Measurements from ENCODE around the gene RBM17. TPM values are rescaled to one million over a fixed set of nuclear protein-coding genes. Genes with fewer than 3 reads are reported as not detected.
A peak's percentile ranks its signal among the peaks of the same experiment; 100 is the strongest.

Gene RBM17
- total and polyA plus RNA-seq, 10 of the 15 experiments (the other 5 are each of a cell fraction or from before 2014, with no cell fraction given): 28.4 to 181 (median 83.9) TPM

- TF ChIP-seq MEF2B (IDR thresholded peaks at IDR 0.05; ENCODE audit: partially characterized antibody, poor library complexity, severe bottlenecking): peak; percentile 56
- TF ChIP-seq RBBP5 (conservative IDR thresholded peaks at IDR 0.05): no peak
- no peak for TF ChIP-seq RAD21 (IDR thresholded peaks at IDR 0.05; ENCODE audit: insufficient read depth, low read depth, low read length)
- peak; percentile 44; the same call in 1 of the 2 replicates for TF ChIP-seq MEF2A (IDR thresholded peaks at IDR 0.05; ENCODE audit: insufficient read depth, low read depth, low read length)
- TF ChIP-seq ZBTB11 (CRISPR knock-in tag; IDR thresholded peaks at IDR 0.05): no peak
- no peak for TF ChIP-seq SMAD5 (IDR thresholded peaks at IDR 0.05; ENCODE audit: low read depth)
- peak; percentile 64; the same call in 1 of the 2 replicates for TF ChIP-seq GABPA (IDR thresholded peaks at IDR 0.05; ENCODE audit: low read depth)
- TF ChIP-seq GATAD2B (conservative IDR thresholded peaks at IDR 0.05; ENCODE audit: low read depth): peak; percentile 51; the same call in 1 of the 2 replicates
- TF ChIP-seq MTA2 (IDR thresholded peaks at IDR 0.05; ENCODE audit: low read depth): no peak
- peak; percentile 52 for TF ChIP-seq SP1 (IDR thresholded peaks at IDR 0.05; ENCODE audit: low read depth, low read length)
- no peak for TF ChIP-seq RB1 (IDR thresholded peaks at IDR 0.05; ENCODE audit: borderline replicate concordance)
- no peak for TF ChIP-seq TBL1XR1 (IDR thresholded peaks at IDR 0.05; ENCODE audit: low read depth, low read length)
- TF ChIP-seq IRF4 (IDR thresholded peaks at IDR 0.05; ENCODE audit: low read depth, low read length): no peak
- peak; percentile 27; the same call in 1 of the 2 replicates for TF ChIP-seq HDGF (IDR thresholded peaks at IDR 0.05)
- peak; percentile 48; the same call in 1 of the 2 replicates for TF ChIP-seq ZNF24 (IDR thresholded peaks at IDR 0.05)
- no peak for TF ChIP-seq IKZF2 (IDR thresholded peaks at IDR 0.05)
- TF ChIP-seq YY1 (IDR thresholded peaks at IDR 0.05; ENCODE audit: low read depth, low read length): peak; percentile 73; the same call in 1 of the 2 replicates
- TF ChIP-seq HCFC1 (IDR thresholded peaks at IDR 0.05; ENCODE audit: low read length): peak; percentile 53; the same call in 1 of the 2 replicates
- TF ChIP-seq RFX5 (IDR thresholded peaks at IDR 0.05; ENCODE audit: low read depth, low read length): no peak
- TF ChIP-seq HDAC6 (IDR thresholded peaks at IDR 0.05; ENCODE audit: unreplicated experiment): peak; percentile 51
- 0 out of 2 replicates have a peak, but pooled peaks have one; percentile 40 for TF ChIP-seq RCOR1 (conservative IDR thresholded peaks at IDR 0.05; ENCODE audit: low read depth, low read length)
- no peak for TF ChIP-seq CBFB (IDR thresholded peaks at IDR 0.05; ENCODE audit: low read depth)
- TF ChIP-seq NKRF (conservative IDR thresholded peaks at IDR 0.05): peak; percentile 94
- peak in 1 of 2 experiments; percentile 46; a peak in 1 of 4 replicates for TF ChIP-seq ETV6 (conservative IDR thresholded peaks at IDR 0.05 in 1 of 2, IDR thresholded peaks at IDR 0.05 in 1 of 2; ENCODE audit: borderline replicate concordance in 1 of 2, low read depth in 1 of 2)
- TF ChIP-seq, protein P1, sequence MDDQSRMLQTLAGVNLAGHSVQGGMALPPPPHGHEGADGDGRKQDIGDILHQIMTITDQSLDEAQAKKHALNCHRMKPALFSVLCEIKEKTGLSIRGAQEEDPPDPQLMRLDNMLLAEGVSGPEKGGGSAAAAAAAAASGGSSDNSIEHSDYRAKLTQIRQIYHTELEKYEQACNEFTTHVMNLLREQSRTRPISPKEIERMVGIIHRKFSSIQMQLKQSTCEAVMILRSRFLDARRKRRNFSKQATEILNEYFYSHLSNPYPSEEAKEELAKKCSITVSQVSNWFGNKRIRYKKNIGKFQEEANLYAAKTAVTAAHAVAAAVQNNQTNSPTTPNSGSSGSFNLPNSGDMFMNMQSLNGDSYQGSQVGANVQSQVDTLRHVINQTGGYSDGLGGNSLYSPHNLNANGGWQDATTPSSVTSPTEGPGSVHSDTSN (IDR thresholded peaks at IDR 0.05; ENCODE audit: insufficient replicate concordance, low read depth, low read length): peak; percentile 6
Measured at GRCh38 chr10:6163364-6164270, 74.8 kb downstream of the RBM17 start (continued).
